HG03135 (cell line): ENCODE results near the gene THRB.
"Not testable (repeated sequence)": the region's sequence is repeated elsewhere in the genome, so short reads cannot be mapped to it uniquely, and the experiment has no call there.

Source experiments
- ATAC-seq: cut with Tn5 transposase; IDR thresholded peaks from one replicate; pipeline ENCODE4 v1.9.1; 2021; ENCODE audit warnings: mild to moderate bottlenecking, moderate library complexity; ENCODE audit not compliant: unreplicated experiment

Gene THRB

DNA sequence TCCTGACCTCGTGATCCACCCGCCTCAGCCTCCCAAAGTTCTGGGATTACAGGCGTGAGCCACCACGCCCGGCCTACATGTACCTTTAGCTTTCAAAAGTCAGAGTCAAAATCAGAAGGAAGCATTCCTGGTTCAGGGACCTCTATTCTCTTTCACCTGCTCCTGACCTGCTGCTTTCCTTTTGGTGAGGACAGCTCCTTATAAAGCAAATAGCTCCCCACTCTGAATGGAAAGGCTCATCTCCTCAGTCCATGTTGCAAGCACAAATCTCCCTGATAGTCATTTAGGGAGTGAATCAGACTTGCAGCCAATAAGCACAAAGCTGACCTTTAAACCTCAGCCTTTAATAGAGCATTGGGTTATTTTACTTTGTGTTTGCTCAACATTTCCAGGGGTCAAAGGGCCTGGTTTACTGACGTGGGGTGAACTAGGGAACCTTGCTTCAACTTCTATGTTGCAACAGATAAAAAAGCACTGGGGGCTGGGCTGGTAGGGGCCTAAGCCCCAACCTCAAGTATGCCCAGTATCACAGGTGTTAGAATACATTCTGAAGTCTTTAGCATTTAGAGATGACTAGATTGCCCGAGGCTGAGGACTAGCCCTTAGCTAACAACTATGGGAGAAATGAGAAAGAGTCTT, 43.1 kb downstream of the THRB start:
- no peak for ATAC-seq

DNA sequence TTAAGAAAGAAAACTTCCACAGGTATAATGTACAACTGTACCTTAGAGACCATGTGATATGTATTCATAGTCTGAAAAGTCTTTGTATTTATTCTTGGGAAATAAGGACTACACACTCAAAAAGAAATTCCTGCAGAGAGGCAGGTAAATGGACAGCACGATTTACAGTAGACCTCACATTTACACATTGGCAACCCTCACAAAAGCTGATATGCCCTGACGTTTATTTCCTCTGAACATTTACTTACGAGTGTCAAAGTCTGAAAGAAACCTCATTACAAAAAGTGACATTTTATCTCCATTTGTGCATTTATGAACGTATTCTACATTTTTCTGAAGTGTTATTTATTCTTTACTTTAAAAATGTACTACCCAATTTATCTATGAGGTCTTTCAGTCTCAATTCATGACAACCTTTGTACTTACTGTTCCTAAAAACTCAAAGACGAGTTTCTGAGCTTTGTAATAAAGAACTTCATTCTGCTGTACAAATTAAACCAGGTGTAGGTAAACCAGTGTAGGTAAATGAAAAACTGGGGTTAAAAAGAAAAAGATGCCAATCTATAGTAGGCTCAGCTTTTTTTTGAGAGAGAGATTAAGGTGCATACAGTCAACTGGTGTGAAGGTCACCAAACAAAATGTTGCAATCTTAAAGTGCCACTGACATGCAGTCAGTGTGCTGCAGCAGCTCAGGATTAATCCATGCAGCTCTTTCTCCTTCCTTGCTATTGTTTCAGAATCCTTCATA, 44.3 kb downstream of the THRB start:
- ATAC-seq: no peak

GRCh38 chr3:24447836-24448235, 46.8 kb downstream of the THRB start:
- ATAC-seq: no peak

- no peak for ATAC-seq
These were observed 48.6 kb downstream of the THRB start for GRCh38 chr3:24446032-24446431.

- ATAC-seq: no peak
These were observed 51.2 kb downstream of the THRB start for GRCh38 chr3:24443476-24443875.

- no peak for ATAC-seq
These were observed 53.7 kb downstream of the THRB start for GRCh38 chr3:24440760-24441464.

DNA sequence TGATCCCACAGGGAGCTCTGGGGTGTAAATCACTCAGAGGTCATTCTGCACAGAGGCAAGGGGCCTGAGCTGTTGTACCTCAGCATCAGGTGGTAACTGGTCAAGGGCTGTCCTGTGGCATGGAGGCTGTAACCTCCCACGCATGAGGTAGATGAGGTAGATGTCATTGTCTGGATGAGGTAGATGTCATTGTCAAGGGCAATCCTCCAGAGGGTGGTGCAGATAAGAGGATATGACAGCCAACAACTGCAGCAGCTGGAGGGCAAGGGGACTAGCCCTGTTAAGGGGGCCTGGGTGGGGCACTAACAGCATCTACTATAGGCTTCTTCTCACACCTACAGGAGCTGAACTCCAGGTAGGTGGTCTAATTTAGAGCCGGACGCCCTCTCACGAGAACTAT, 55.6 kb downstream of the THRB start:
- no peak for ATAC-seq

GRCh38 chr3:24437326-24437725, 57.3 kb downstream of the THRB start:
- ATAC-seq: no peak

DNA sequence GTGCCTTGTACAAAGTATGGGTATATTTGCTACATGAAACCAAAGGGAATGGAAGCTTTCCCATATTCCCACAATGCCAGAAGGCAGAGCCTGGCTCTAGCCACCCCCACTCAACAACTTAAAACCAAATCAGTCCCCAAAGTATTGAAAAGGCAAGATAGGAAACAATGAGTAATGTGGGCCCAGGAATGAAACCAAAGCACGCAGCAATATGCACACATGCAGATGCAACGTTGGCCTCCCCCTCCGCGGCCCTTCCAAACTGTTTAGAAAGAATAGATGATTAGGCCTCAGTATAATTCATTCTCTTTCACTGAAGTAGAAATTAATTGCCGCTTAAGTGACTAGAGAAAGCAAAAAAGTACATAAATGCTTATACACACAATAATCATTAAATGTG, 59.1 kb downstream of the THRB start:
- no peak for ATAC-seq

DNA sequence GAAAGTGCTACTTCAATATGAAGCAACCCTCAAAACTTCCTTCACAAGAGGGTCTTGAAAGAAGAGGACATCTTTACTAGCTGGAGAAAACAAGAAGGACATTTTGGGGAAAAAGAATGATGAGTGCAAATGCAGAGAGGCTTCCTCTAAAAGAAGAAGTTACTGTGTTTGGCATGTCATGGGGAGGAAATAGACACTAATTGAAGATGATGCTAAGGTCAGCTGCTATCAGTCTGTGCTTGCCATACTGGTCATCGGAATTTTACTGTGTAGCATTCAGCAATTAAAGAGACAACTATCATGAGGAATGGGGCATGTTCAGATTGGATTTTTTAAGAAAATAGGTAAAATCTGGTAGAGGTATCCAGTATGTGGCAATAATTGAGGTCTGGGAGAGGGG, 60.0 kb downstream of the THRB start:
- ATAC-seq: no peak

DNA sequence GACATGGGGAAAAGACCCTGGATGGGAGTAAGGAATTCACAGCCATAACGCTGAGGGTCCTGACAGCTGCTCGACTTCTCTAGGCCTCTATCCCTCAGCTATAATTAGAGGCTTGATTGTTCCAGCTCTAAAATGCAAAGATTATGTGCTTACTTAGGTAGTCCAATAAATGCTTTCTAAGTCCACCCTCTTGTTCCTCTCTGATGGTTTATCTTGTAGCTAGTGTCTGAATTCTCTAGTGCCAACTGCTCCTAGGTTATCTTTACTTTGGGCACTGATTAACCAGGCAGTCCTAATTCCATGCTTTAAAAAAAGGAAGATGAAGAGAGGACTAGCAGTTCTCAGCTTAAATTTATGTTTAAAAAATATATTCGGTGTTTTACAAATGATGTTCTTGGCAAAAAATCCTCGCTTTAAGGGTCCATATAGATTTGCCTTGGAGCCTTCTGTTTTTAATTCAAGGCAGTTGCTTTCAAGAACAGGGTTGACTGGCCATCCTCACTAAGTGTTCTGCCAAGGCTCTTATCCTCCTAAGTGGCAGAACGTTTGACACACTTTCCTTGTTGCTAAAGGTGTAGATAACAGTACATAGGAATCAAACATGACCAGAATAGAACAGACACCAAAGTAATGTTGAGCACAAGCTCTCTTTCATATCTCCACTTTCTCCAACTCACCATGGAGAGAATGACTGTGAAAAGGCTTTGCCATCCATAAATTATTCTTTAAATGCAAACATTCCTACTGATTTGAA, 60.6 kb downstream of the THRB start:
- no peak for ATAC-seq

- ATAC-seq: no peak
These were observed 61.7 kb downstream of the THRB start for GRCh38 chr3:24432989-24433388.

- ATAC-seq: no peak
These were observed 66.2 kb downstream of the THRB start for GRCh38 chr3:24428481-24428880.

GRCh38 chr3:24426896-24427295, 67.8 kb downstream of the THRB start:
- no peak for ATAC-seq

GRCh38 chr3:24420829-24421228, 73.8 kb downstream of the THRB start:
- ATAC-seq: not testable (repeated sequence)

GRCh38 chr3:24420224-24420623, 74.4 kb downstream of the THRB start:
- no peak for ATAC-seq

DNA sequence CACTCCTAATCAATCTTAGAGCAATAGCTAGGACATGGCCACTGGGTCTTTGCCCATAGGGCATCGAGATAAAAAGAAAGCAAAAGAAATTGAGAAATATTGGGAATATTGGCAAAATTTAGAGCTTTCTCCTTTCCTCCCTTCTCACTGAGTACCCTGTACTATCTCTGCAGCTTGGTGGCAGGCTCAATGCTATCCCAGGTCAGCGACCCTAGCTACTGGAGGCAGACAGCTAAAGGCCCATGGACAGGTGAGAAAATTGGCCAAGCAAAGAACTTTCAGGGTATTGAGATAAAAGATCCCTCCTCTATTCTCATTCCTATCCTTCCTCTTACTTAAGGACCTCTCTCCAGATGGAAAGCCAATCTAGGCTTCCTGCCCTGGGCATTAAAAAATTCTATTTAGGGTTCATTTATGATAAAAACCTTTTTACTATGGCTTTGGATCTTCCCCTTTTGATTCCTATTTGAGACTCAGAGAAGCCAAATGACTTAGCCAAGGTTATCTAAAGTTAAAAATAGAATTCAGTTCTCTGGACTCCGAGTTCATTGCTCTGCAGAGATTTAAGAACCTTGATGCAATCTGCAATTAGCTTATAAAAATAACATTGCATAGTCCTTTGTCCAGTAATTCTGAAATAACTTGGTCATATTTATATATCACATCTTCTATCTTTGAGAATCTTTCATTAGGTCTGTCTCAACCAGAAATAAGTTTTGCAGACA, 75.4 kb downstream of the THRB start:
- ATAC-seq: no peak

DNA sequence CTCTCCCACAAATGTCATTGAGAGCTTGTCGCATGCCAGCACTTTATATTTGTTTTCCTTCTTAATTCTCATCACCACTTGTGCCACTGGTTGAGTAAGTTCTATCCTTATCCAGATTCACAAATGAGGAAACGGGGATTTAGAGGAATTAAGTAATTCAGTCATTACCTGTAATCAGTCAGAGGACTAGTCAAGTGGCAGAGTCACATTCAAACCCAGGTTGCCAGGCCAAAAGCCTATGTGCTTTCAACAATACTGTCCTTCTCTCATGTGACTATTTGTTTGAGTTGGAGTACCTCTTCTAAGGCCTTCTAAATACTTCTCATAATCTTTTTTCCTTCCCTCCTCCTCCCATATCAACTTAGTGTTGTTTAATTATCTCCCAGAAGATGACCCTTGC, 76.9 kb downstream of the THRB start:
- no peak for ATAC-seq

DNA sequence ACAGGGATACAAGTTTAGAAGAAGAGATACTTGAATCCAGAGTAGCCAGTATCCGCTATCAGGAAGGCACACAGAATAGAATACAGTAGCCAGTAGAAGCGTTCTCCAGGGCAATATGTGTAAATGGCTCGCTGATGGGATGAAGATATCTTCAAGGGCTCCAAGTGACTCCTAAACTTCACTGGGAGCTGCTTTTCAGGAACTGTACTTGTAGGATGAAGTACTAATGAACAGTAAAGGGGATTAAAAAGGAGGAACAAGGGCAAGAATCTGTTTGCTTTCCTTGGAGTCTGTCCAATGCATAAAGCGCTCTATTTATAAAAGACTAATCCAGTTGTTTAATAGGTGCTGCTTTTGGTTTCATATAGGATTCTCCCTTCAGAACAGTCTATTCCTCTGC, 78.4 kb downstream of the THRB start:
- no peak for ATAC-seq

DNA sequence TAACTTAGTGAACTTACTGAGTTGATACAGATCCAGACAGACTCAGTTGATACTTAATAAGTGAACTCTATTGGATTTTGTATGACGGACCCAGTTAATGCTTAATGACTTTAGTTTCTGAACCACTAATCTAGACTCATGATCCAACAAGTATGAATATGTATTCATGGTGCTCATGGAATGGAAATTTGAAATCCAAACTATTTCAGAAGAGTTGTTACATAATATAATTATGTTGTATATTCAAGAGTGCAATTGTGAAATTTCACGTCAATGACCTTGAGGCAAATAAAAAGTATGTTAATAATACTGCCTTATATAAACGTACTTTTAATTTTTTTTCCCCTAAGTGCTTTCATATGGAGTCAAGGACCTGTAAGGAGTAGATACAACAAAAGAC, 78.8 kb downstream of the THRB start:
- no peak for ATAC-seq

DNA sequence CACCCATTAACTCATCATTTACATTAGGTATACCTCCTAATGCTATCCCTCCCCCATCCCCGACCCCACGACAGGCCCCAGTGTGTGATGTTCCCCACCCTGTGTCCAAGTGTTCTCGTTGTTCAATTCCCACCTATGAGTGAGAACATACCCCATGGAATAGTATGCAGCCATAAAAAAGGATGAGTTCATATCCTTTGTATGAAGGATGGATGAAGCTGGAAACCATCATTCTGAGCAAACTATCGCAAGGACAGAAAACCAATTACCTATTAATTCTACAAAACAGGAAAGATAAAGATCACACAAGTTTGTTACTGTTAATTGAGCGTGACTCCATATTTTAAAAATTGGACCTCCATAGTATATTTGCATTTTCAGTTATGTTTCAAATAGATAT, 81.0 kb downstream of the THRB start:
- not testable (repeated sequence) for ATAC-seq
